IMR-90 (cell line): ENCODE measurements around the gene PARP14. TPM values are rescaled to one million over a fixed set of nuclear protein-coding genes. Genes with fewer than 3 reads are reported as not detected.

ENCODE experiments used
- ATAC-seq: fragments of 200-7000 bp; cut with Tn5 transposase; 2 replicates; pipeline ENCODE4 v1.9.1; 2020; ENCODE audit warnings: low read depth, mild to moderate bottlenecking, moderate library complexity
- BruUV-seq: library from RNA; stranded (reverse); fragments of 400-500 nt; replicated peaks from 2 replicates; lab custom pipeline; 2021; lab: Mats Ljungman, UMichigan
- CTCF ChIA-PET: fragments of 300-600 bp; formaldehyde crosslinking; extraction: SDS; loops from one replicate; lab custom pipeline; 2021; ENCODE audit warnings: antibody characterized with exemption; lab: Yijun Ruan, JAX
- POLR2A ChIA-PET: fragments of 300-600 bp; sonication (Branson Sonifier 250); formaldehyde crosslinking; loops from one replicate; lab custom pipeline; 2022; ENCODE audit warnings: antibody characterized with exemption; ENCODE audit not compliant: unreplicated experiment; lab: Charles Lee
- DNase-seq: peaks from one replicate; pipeline ENCODE4 v3.0.0; 2013
- H2AFZ ChIP-seq: replicated peaks from 2 replicates; pipeline ENCODE3; 2013; ENCODE audit warnings: low read length, mild to moderate bottlenecking; ENCODE audit not compliant: poor library complexity
- H2AK5ac ChIP-seq: 2 replicates; pipeline ENCODE4 v1.6.1; 2013; ENCODE audit warnings: low read depth, low read length, inconsistent platforms
- H2AK9ac ChIP-seq: replicated peaks from 2 replicates; pipeline ENCODE3; 2013; ENCODE audit warnings: mild to moderate bottlenecking, low read depth, low read length, moderate library complexity; ENCODE audit not compliant: poor library complexity
- H2BK120ac ChIP-seq: 2 replicates; pipeline ENCODE4 v1.6.1; 2013; ENCODE audit warnings: low read depth, low read length, inconsistent platforms
- H2BK15ac ChIP-seq: 3 replicates; pipeline ENCODE4 v1.6.1; 2013; ENCODE audit warnings: low read depth, low read length, inconsistent platforms
- H2BK20ac ChIP-seq: 2 replicates; pipeline ENCODE4 v1.6.1; 2013; ENCODE audit warnings: low read depth, mild to moderate bottlenecking, inconsistent platforms, low read length, moderate library complexity
- H2BK5ac ChIP-seq: 2 replicates; pipeline ENCODE4 v1.6.1; 2013; ENCODE audit warnings: mild to moderate bottlenecking, low read depth, low read length, inconsistent platforms; ENCODE audit not compliant: poor library complexity, severe bottlenecking
- H3K14ac ChIP-seq: replicated peaks from 2 replicates; pipeline ENCODE4 v1.6.1; 2013; ENCODE audit warnings: low read depth, low read length, inconsistent platforms
- H3K18ac ChIP-seq: 2 replicates; pipeline ENCODE4 v1.6.1; 2013; ENCODE audit warnings: low read depth, low read length, control low read depth
- H3K23ac ChIP-seq: 2 replicates; pipeline ENCODE4 v1.6.1; 2013; ENCODE audit warnings: low read depth, low read length, inconsistent platforms
- H3K27ac ChIP-seq: 2 replicates; pipeline ENCODE4 v1.5.1; 2013; ENCODE audit warnings: mild to moderate bottlenecking, control low read depth, low read length; ENCODE audit not compliant: insufficient read depth
- H3K27me3 ChIP-seq: 2 replicates; pipeline ENCODE4 v1.6.1; 2013; ENCODE audit warnings: low read length; ENCODE audit not compliant: control insufficient read depth, insufficient read depth
- H3K36me3 ChIP-seq: 2 replicates; pipeline ENCODE4 v1.6.1; 2013; ENCODE audit warnings: low read length, mixed read lengths; ENCODE audit not compliant: control insufficient read depth, insufficient read depth
- H3K4ac ChIP-seq: 2 replicates; pipeline ENCODE4 v1.6.1; 2013; ENCODE audit warnings: low read depth, low read length, inconsistent platforms
- H3K4me1 ChIP-seq: 2 replicates; pipeline ENCODE4 v1.6.1; 2013; ENCODE audit warnings: low read length, mixed read lengths; ENCODE audit not compliant: control insufficient read depth, insufficient read depth
- H3K4me2 ChIP-seq: 2 replicates; pipeline ENCODE4 v1.6.1; 2013; ENCODE audit warnings: low read depth, mild to moderate bottlenecking, control low read depth, low read length, moderate library complexity
- H3K4me3 ChIP-seq: 2 replicates; pipeline ENCODE4 v1.5.1; 2013; ENCODE audit warnings: low read depth, mild to moderate bottlenecking, control low read depth, low read length, moderate library complexity; ENCODE audit not compliant: insufficient read depth
- H3K56ac ChIP-seq: 2 replicates; pipeline ENCODE4 v1.6.1; 2013; ENCODE audit warnings: low read length, inconsistent platforms; ENCODE audit not compliant: insufficient read depth; ENCODE audit errors: extremely low read depth
- H3K79me1 ChIP-seq, 2 experiments: 2 replicates each; pipeline ENCODE4 v1.6.1; 2013; ENCODE audit warnings: low read length in 2 of 2, inconsistent platforms in 1 of 2, low read depth in 1 of 2
- H3K9ac ChIP-seq: 2 replicates; pipeline ENCODE4 v1.6.1; 2013; ENCODE audit warnings: low read depth, low read length, control low read depth
- H3K9me1 ChIP-seq: 2 replicates; pipeline ENCODE4 v1.6.1; 2013; ENCODE audit warnings: low read length, inconsistent platforms; ENCODE audit not compliant: insufficient read depth
- H3K9me3 ChIP-seq: 2 replicates; pipeline ENCODE4 v1.6.1; 2013; ENCODE audit warnings: low read length; ENCODE audit not compliant: control insufficient read depth, insufficient read depth
- H4K20me1 ChIP-seq: 2 replicates; pipeline ENCODE4 v1.6.1; 2013; ENCODE audit warnings: low read length, inconsistent platforms; ENCODE audit not compliant: insufficient read depth
- H4K5ac ChIP-seq: 2 replicates; pipeline ENCODE4 v1.6.1; 2013; ENCODE audit warnings: mild to moderate bottlenecking, low read depth, low read length, control low read depth
- H4K8ac ChIP-seq, 2 experiments: 2 replicates each; pipeline ENCODE4 v1.6.1; 2013; ENCODE audit warnings: low read depth in 2 of 2, low read length in 2 of 2, control low read depth in 1 of 2, inconsistent platforms in 1 of 2
- H4K91ac ChIP-seq: 2 replicates; pipeline ENCODE4 v1.6.1; 2013; ENCODE audit warnings: low read depth, low read length, inconsistent platforms; ENCODE audit not compliant: insufficient read depth
- BHLHE40 ChIP-seq: fragments of 150-350 bp; IDR thresholded peaks from 2 replicates; pipeline ENCODE4 v1.6.1; 2016; ENCODE audit warnings: mild to moderate bottlenecking, low read depth, low read length
- CEBPB ChIP-seq: IDR thresholded peaks from 2 replicates; pipeline ENCODE4 v1.6.1; 2012; ENCODE audit warnings: low read depth, low read length, improper control_type of control experiment
- CHD1 ChIP-seq: IDR thresholded peaks from 2 replicates; pipeline ENCODE4 v1.6.1; 2012; ENCODE audit warnings: low read depth, low read length, improper control_type of control experiment
- FOS ChIP-seq: fragments of 150-350 bp; IDR thresholded peaks from 2 replicates; pipeline ENCODE4 v1.6.1; 2016; ENCODE audit warnings: low read depth, low read length
- MAFK ChIP-seq: IDR thresholded peaks from 2 replicates; pipeline ENCODE4 v1.6.1; 2012; ENCODE audit warnings: low read depth, low read length, improper control_type of control experiment
- MAZ ChIP-seq: IDR thresholded peaks from 2 replicates; pipeline ENCODE4 v1.6.1; 2012; ENCODE audit warnings: low read depth, mild to moderate bottlenecking, low read length, improper control_type of control experiment, moderate library complexity, borderline replicate concordance
- MXI1 ChIP-seq: IDR thresholded peaks from 2 replicates; pipeline ENCODE4 v1.6.1; 2012; ENCODE audit warnings: low read depth, mild to moderate bottlenecking, low read length, moderate library complexity, borderline replicate concordance
- NFE2L2 ChIP-seq: fragments of 150-350 bp; IDR thresholded peaks from 2 replicates; pipeline ENCODE4 v1.6.1; 2016; ENCODE audit warnings: low read depth, mild to moderate bottlenecking, low read length
- POLR2A ChIP-seq: IDR thresholded peaks from 2 replicates; pipeline ENCODE4 v1.6.1; 2012; ENCODE audit warnings: mild to moderate bottlenecking, low read depth, low read length
- RAD21 ChIP-seq: IDR thresholded peaks from 2 replicates; pipeline ENCODE4 v1.6.1; 2012; ENCODE audit warnings: low read length, improper control_type of control experiment
- RCOR1 ChIP-seq: IDR thresholded peaks from 2 replicates; pipeline ENCODE4 v1.6.1; 2012; ENCODE audit warnings: mild to moderate bottlenecking, low read length, improper control_type of control experiment; ENCODE audit not compliant: insufficient replicate concordance
- RFX5 ChIP-seq: IDR thresholded peaks from 2 replicates; pipeline ENCODE4 v1.8.0; 2012; ENCODE audit warnings: low read depth, mild to moderate bottlenecking, low read length, moderate library complexity
- SMC3 ChIP-seq: fragments of 150-350 bp; IDR thresholded peaks from 2 replicates; pipeline ENCODE4 v1.6.1; 2016; ENCODE audit warnings: low read depth, mild to moderate bottlenecking, antibody characterized with exemption, low read length, moderate library complexity
- WGBS, 2 experiments: methylation state at CpG; one replicate each; pipeline versions ENCODE4 v1.1.5 to v1.1.7; 2013; ENCODE audit warnings: missing lambda C conversion rate in 2 of 2; ENCODE audit not compliant: insufficient read length in 1 of 2; ENCODE audit errors: extremely low coverage in 2 of 2; 5-methylcytosine and 5-hydroxymethylcytosine counted together
- dilution Hi-C: fragments of 300-500 bp; cut with HindIII; formaldehyde crosslinking; loops from one replicate; pipeline ENCODE4 v1.14.3; 2018; ENCODE audit warnings: low sequenced_read_pairs; ENCODE audit not compliant: unreplicated experiment
- in situ Hi-C: fragments of 300-500 bp; cut with MboI; formaldehyde crosslinking; loops from 3 replicates; pipeline ENCODE4 v1.14.3; 2019; ENCODE audit warnings: low sequenced_read_pairs, inconsistent platforms, mixed read lengths
- intact Hi-C: fragments of 100-400 bp; cut with micrococcal nuclease; formaldehyde crosslinking; loops from 2 replicates; pipeline ENCODE4 v1.10.0; 2022
- polyA plus RNA-seq, 3 experiments: library from polyadenylated mRNA; depleted of rRNA; stranded (reverse); fragments of >200 nt; gene quantifications; 2 replicates each; pipeline ENCODE4 v1.2.3, GENCODE V29; 2012; ENCODE audit warnings: low replicate concordance in 1 of 3
- total RNA-seq: library from RNA; depleted of rRNA; stranded (reverse); fragments of >200 nt; gene quantifications from 2 replicates; pipeline ENCODE4 v1.2.3, GENCODE V29; 2012
- TF ChIP-seq, protein P1 (sequence below): conservative IDR thresholded peaks from 2 replicates; pipeline ENCODE4 v1.5.1; 2012; ENCODE audit warnings: mild to moderate bottlenecking, low read depth, low read length, improper control_type of control experiment
- TF ChIP-seq, protein P2 (sequence below): fragments of 150-350 bp; IDR thresholded peaks from 2 replicates; pipeline ENCODE4 v1.6.1; 2016; ENCODE audit warnings: low read depth, mild to moderate bottlenecking, low read length, moderate library complexity, borderline replicate concordance
- TF ChIP-seq, protein P3 (sequence below): fragments of 150-350 bp; IDR thresholded peaks from 2 replicates; pipeline ENCODE4 v1.6.1; 2017; ENCODE audit warnings: mild to moderate bottlenecking, antibody characterized with exemption, low read length, low read depth

The PARP14 gene
- total and polyA plus RNA-seq, 2 of the 4 experiments (the other 2 are of a cell fraction), result 9.3 to 23.1 TPM

DNA sequence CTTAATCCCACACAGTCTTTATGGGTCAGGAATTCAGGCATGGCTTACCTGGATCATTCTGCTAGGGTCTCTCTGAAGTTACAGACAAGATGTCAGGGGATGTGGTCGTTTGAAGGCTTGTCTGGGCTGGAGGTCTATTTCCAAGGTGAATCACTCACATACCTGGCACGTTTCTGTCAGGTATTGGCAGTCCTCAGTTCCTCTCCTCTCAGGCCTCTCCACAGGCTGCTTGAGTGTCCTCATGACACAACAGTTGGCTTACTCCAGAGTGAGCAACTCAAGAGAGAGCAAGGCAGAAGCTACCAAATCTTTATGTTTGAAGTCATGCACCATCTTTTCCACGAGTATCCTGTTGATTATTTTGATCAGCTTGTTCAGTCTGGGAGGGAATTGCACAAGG, 43.9 kb upstream of the PARP14 start:
- Histone ChIP-seq H3K9me1 (no peaks in the 10 kb centered on the region), H4K91ac (no peak overlapping the region), H3K79me1 (no peaks in the 10 kb centered on the region), H3K9me3 (no peaks in the 10 kb centered on the region), H2BK20ac (no peak overlapping the region), H2BK5ac (no peak overlapping the region), H4K20me1 (no peaks in the 10 kb centered on the region), H3K4ac (no peak overlapping the region), H2BK120ac (no peak overlapping the region), H2BK15ac (no peak overlapping the region), H2AFZ (no peak overlapping the region), H2AK5ac (no peak overlapping the region), H3K4me2 (no peak overlapping the region), H3K23ac (no peak overlapping the region), H3K9ac (no peak overlapping the region), H3K18ac (no peak overlapping the region), H3K27ac (no peak overlapping the region), H3K4me1 (peaks cover 2% of the 10 kb centered on the region; the same call in 1 of the 2 replicates), H3K4me3 (no peak overlapping the region), H4K5ac (no peak overlapping the region), H3K36me3 (no peaks in the 10 kb centered on the region), H2AK9ac (no peak overlapping the region), H3K14ac (no peak overlapping the region), H3K56ac (no peak overlapping the region), H4K8ac (no peak overlapping the region), H3K27me3 (peaks cover 34% of the 10 kb centered on the region)
- TF ChIP-seq, protein P1, sequence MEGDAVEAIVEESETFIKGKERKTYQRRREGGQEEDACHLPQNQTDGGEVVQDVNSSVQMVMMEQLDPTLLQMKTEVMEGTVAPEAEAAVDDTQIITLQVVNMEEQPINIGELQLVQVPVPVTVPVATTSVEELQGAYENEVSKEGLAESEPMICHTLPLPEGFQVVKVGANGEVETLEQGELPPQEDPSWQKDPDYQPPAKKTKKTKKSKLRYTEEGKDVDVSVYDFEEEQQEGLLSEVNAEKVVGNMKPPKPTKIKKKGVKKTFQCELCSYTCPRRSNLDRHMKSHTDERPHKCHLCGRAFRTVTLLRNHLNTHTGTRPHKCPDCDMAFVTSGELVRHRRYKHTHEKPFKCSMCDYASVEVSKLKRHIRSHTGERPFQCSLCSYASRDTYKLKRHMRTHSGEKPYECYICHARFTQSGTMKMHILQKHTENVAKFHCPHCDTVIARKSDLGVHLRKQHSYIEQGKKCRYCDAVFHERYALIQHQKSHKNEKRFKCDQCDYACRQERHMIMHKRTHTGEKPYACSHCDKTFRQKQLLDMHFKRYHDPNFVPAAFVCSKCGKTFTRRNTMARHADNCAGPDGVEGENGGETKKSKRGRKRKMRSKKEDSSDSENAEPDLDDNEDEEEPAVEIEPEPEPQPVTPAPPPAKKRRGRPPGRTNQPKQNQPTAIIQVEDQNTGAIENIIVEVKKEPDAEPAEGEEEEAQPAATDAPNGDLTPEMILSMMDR, result no peak
- no peak for TF ChIP-seq MAFK
- TF ChIP-seq, protein P2, sequence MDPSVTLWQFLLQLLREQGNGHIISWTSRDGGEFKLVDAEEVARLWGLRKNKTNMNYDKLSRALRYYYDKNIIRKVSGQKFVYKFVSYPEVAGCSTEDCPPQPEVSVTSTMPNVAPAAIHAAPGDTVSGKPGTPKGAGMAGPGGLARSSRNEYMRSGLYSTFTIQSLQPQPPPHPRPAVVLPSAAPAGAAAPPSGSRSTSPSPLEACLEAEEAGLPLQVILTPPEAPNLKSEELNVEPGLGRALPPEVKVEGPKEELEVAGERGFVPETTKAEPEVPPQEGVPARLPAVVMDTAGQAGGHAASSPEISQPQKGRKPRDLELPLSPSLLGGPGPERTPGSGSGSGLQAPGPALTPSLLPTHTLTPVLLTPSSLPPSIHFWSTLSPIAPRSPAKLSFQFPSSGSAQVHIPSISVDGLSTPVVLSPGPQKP, result no peak
- no peak for TF ChIP-seq SMC3
- no peak for TF ChIP-seq RAD21
- no peak for TF ChIP-seq MXI1
- TF ChIP-seq FOS, result no peak
- no peak for TF ChIP-seq RFX5
- no peak for TF ChIP-seq BHLHE40
- no peak for TF ChIP-seq POLR2A
- no peak for TF ChIP-seq CEBPB
- TF ChIP-seq NFE2L2, result no peak
- no peak for TF ChIP-seq CHD1
- TF ChIP-seq, protein P3, sequence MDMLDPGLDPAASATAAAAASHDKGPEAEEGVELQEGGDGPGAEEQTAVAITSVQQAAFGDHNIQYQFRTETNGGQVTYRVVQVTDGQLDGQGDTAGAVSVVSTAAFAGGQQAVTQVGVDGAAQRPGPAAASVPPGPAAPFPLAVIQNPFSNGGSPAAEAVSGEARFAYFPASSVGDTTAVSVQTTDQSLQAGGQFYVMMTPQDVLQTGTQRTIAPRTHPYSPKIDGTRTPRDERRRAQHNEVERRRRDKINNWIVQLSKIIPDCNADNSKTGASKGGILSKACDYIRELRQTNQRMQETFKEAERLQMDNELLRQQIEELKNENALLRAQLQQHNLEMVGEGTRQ, result no peak
- no peak for TF ChIP-seq RCOR1
- no peak for TF ChIP-seq MAZ
- CTCF ChIA-PET, result interaction anchor here (2.0 kb wide), 1 partner anchor 12 kb away, joined by 4 read pairs; no protein-coding TSS in a partner anchor
- in situ Hi-C loops (no loop called here), dilution Hi-C loops (no loop called here), intact Hi-C loops (no loop called here)
- ATAC-seq (no peak), DNase-seq (no peak)
- WGBS, 2 experiments, result no CpG with 5 or more reads among the region's 3 CpGs
- BruUV-seq, result no TSS peak
- POLR2A ChIA-PET, result no interaction called here
